HG03108 (cell line): ENCODE measurements around the gene ARRDC5.
"Not testable (repeated sequence)": the region's sequence is repeated elsewhere in the genome, so short reads cannot be mapped to it uniquely, and the experiment has no call there.

Source experiments
- ATAC-seq: cut with Tn5 transposase; IDR thresholded peaks from one replicate; pipeline ENCODE4 v1.9.1; 2021; ENCODE audit warnings: moderate library complexity; ENCODE audit not compliant: unreplicated experiment

Gene ARRDC5

GRCh38 chr19:4910594-4911281 is 8.0 kb upstream of the ARRDC5 start:
- ATAC-seq = no peak

- peak; percentile 67 for ATAC-seq
These were observed 7.3 kb upstream of the ARRDC5 start for GRCh38 chr19:4909897-4910593.

- ATAC-seq = no peak
These were observed 6.6 kb upstream of the ARRDC5 start, which contains the start of gene UHRF1 for GRCh38 chr19:4909156-4909896. TSS of gene UHRF1 (plus strand) at chr19:4909501. CDS start at chr19:4910886, 1,385 bp downstream.

GRCh38 chr19:4908781-4909155 is 6.1 kb upstream of the ARRDC5 start:
- ATAC-seq = no peak

- ATAC-seq = no peak
These were observed 5.7 kb upstream of the ARRDC5 start for GRCh38 chr19:4908360-4908759.

- no peak for ATAC-seq
These were observed 4.3 kb upstream of the ARRDC5 start for GRCh38 chr19:4906963-4907362.

- ATAC-seq = no peak
These were observed 1.8 kb upstream of the ARRDC5 start for GRCh38 chr19:4904481-4904880.

GRCh38 chr19:4900879-4901278 is 1.8 kb downstream of the ARRDC5 start:
- not testable (repeated sequence) for ATAC-seq

- no peak for ATAC-seq
These were observed 5.5 kb downstream of the ARRDC5 start for GRCh38 chr19:4897146-4897545.

- ATAC-seq = no peak
These were observed 6.3 kb downstream of the ARRDC5 start for GRCh38 chr19:4896372-4896771.

- ATAC-seq = not testable (repeated sequence)
These were observed 9.7 kb downstream of the ARRDC5 start for GRCh38 chr19:4892962-4893361.

GRCh38 chr19:4891066-4891465 is 11.6 kb downstream of the ARRDC5 start:
- ATAC-seq = no peak

- no peak for ATAC-seq
These were observed 13.5 kb downstream of the ARRDC5 start for GRCh38 chr19:4889034-4889815.

GRCh38 chr19:4887803-4888202 is 14.9 kb downstream of the ARRDC5 start:
- not testable (repeated sequence) for ATAC-seq

- ATAC-seq = not testable (repeated sequence)
These were observed 17.7 kb downstream of the ARRDC5 start for GRCh38 chr19:4884993-4885392.

- not testable (repeated sequence) for ATAC-seq
These were observed 19.8 kb downstream of the ARRDC5 start for GRCh38 chr19:4882874-4883273.

- ATAC-seq = no peak
These were observed 23.7 kb downstream of the ARRDC5 start for GRCh38 chr19:4879041-4879440.

GRCh38 chr19:4878491-4878968 is 24.2 kb downstream of the ARRDC5 start:
- no peak for ATAC-seq

- ATAC-seq = no peak
These were observed 24.8 kb downstream of the ARRDC5 start for GRCh38 chr19:4877753-4878490.

- no peak for ATAC-seq
These were observed 28.8 kb downstream of the ARRDC5 start for GRCh38 chr19:4873930-4874329.
